ENCODE results near the gene LEAP2. TPM values are rescaled to one million over a fixed set of nuclear protein-coding genes. Genes with fewer than 3 reads are reported as not detected.

Gene LEAP2
- 1 to 10 TPM in 3 of 4 donors, under 1 TPM in 1; 0.20 to 5.9 (median 5.1) TPM for total RNA-seq

GRCh38 chr5:132873119-132873929 is at the start of gene LEAP2:
Gene LEAP2 (plus strand): TSS chr5:132873668. CDS start chr5:132873695, 27 bp downstream.
- H3K4me1 ChIP-seq = peaks cover 0 to 38% (median 7%) of the 10 kb centered on the region in 4 donors
- no peak within 1 kb of the TSS for H3K4me3 ChIP-seq
- TF ChIP-seq EP300 (IDR thresholded peaks at IDR 0.05; ENCODE audit: low read depth) (no peak), POLR2AphosphoS5 (IDR thresholded peaks at IDR 0.05) (peak in 2 of 3 donors; percentile 59), POLR2A (IDR thresholded peaks at IDR 0.05) (peak; percentile 49), CTCF (IDR thresholded peaks at IDR 0.05) (no peak)
- no peaks in the 10 kb centered on the region for H3K36me3 ChIP-seq
- in situ Hi-C loops (cut with MboI; ENCODE audit: low pct_ligation_motif_present in 1 of 4, low pct_unique_long_range_greater_than_20kb in 1 of 4, low sequenced_read_pairs in 3 of 4) = no loop called here
- H3K27me3 ChIP-seq = no peaks in the 10 kb centered on the region
- no peaks in the 10 kb centered on the region for H3K9me3 ChIP-seq
- DNase-seq = peak; percentile 9
- intact Hi-C loops (cut with DNase I; ENCODE audit: low total_unique reads) = no loop called here
- H3K27ac ChIP-seq = peak within 1 kb of the TSS; percentile 31 to 67 (median 56)
- 43 to 59% methylated on average over 1 to 6 of the region's 6 CpGs for WGBS, 2 donors (ENCODE audit: low coverage in 1 of 2)

- H3K4me1 ChIP-seq = peaks cover 5 to 29% (median 17%) of the 10 kb centered on the region in 4 donors
- in situ Hi-C loops (cut with MboI; ENCODE audit: low pct_ligation_motif_present in 1 of 4, low pct_unique_long_range_greater_than_20kb in 1 of 4, low sequenced_read_pairs in 3 of 4) = loop anchor here in 2 of 4 donors (25.0 kb wide), 1 partner anchor 437 kb away; no protein-coding TSS in a partner anchor
- H3K27me3 ChIP-seq = peaks cover 14% of the 10 kb centered on the region
- TF ChIP-seq POLR2AphosphoS5 (IDR thresholded peaks at IDR 0.05) (no peak), POLR2A (IDR thresholded peaks at IDR 0.05) (no peak), CTCF (IDR thresholded peaks at IDR 0.05) (no peak), EP300 (IDR thresholded peaks at IDR 0.05; ENCODE audit: low read depth) (no peak)
- no peak overlapping the region for H3K27ac ChIP-seq
- no peak overlapping the region for H3K4me3 ChIP-seq
- intact Hi-C loops (cut with DNase I; ENCODE audit: low total_unique reads) = no loop called here
- no peaks in the 10 kb centered on the region for H3K36me3 ChIP-seq
- no peaks in the 10 kb centered on the region for H3K9me3 ChIP-seq
- no peak for DNase-seq
- WGBS, 2 donors (ENCODE audit: low coverage in 1 of 2) = 95% methylated on average over 3 of the region's 3 CpGs; no CpG with 5 or more reads in 1 of the 2 donors
These were observed 49.0 kb upstream of the LEAP2 start for GRCh38 chr5:132824426-132824825.

- Histone ChIP-seq H3K27ac (no peak overlapping the region), H3K4me3 (peak overlapping the region in 1 of 4 donors; percentile 22), H3K9me3 (no peaks in the 10 kb centered on the region), H3K27me3 (peaks cover 14% of the 10 kb centered on the region), H3K4me1 (peaks cover 5 to 26% (median 13%) of the 10 kb centered on the region in 4 donors), H3K36me3 (no peaks in the 10 kb centered on the region)
- TF ChIP-seq EP300 (IDR thresholded peaks at IDR 0.05; ENCODE audit: low read depth) (no peak), POLR2AphosphoS5 (IDR thresholded peaks at IDR 0.05) (no peak), POLR2A (IDR thresholded peaks at IDR 0.05) (no peak), CTCF (IDR thresholded peaks at IDR 0.05) (no peak)
- in situ Hi-C loops (cut with MboI; ENCODE audit: low pct_ligation_motif_present in 1 of 4, low pct_unique_long_range_greater_than_20kb in 1 of 4, low sequenced_read_pairs in 3 of 4) (loop anchor here in 1 of 4 donors (25.0 kb wide), 1 partner anchor 438 kb away; no protein-coding TSS in a partner anchor), intact Hi-C loops (cut with DNase I; ENCODE audit: low total_unique reads) (no loop called here)
- DNase-seq = no peak
- 95 to 97% methylated on average over 6 to 41 of the region's 71 CpGs for WGBS, 2 donors (ENCODE audit: low coverage in 1 of 2)
These were observed 48.2 kb upstream of the LEAP2 start for GRCh38 chr5:132825033-132825833.
